Measurements from ENCODE around the gene AKIRIN1.
"Not testable (repeated sequence)": the region's sequence is repeated elsewhere in the genome, so short reads cannot be mapped to it uniquely, and the experiment has no call there.

AKIRIN1 gene

GRCh38 chr1:39047374-39048229 is 56.5 kb downstream of the AKIRIN1 start:
- no peak for TF ChIP-seq ARNTL (CRISPR knock-in tag; IDR thresholded peaks at IDR 0.05; ENCODE audit: borderline replicate concordance, low read depth)
- ATAC-seq = peak; percentile 93

- ATAC-seq = no peak
- TF ChIP-seq OSR1 (CRISPR knock-in tag; IDR thresholded peaks at IDR 0.05) (no peak), ISL1 (CRISPR knock-in tag; IDR thresholded peaks at IDR 0.05) (no peak), ZNF8 (CRISPR knock-in tag; IDR thresholded peaks at IDR 0.05) (no peak), ARNTL (CRISPR knock-in tag; IDR thresholded peaks at IDR 0.05; ENCODE audit: borderline replicate concordance, low read depth) (no peak), RARB (CRISPR knock-in tag; IDR thresholded peaks at IDR 0.05) (no peak), ZNF70 (CRISPR knock-in tag; IDR thresholded peaks at IDR 0.05) (no peak), SNAI2 (CRISPR knock-in tag; IDR thresholded peaks at IDR 0.05) (no peak), GLIS3 (CRISPR knock-in tag; IDR thresholded peaks at IDR 0.05) (no peak), ZC3H10 (CRISPR knock-in tag; IDR thresholded peaks at IDR 0.05) (no peak), POU6F1 (CRISPR knock-in tag; IDR thresholded peaks at IDR 0.05; ENCODE audit: borderline replicate concordance, low read depth) (no peak), TCF4 (CRISPR knock-in tag; IDR thresholded peaks at IDR 0.05; ENCODE audit: borderline replicate concordance) (no peak)
Measured at GRCh38 chr1:39048745-39049370, 57.8 kb downstream of the AKIRIN1 start.

- ATAC-seq = no peak
- TF ChIP-seq ZFP3 (CRISPR knock-in tag; IDR thresholded peaks at IDR 0.05) (no peak), BACH2 (CRISPR knock-in tag; IDR thresholded peaks at IDR 0.05; ENCODE audit: borderline replicate concordance) (no peak), SNAI2 (CRISPR knock-in tag; IDR thresholded peaks at IDR 0.05) (no peak), PPARA (CRISPR knock-in tag; IDR thresholded peaks at IDR 0.05; ENCODE audit: borderline replicate concordance) (no peak), ESRRG (CRISPR knock-in tag; IDR thresholded peaks at IDR 0.05) (no peak), POU6F1 (CRISPR knock-in tag; IDR thresholded peaks at IDR 0.05; ENCODE audit: borderline replicate concordance, low read depth) (no peak), PATZ1 (CRISPR knock-in tag; IDR thresholded peaks at IDR 0.05; ENCODE audit: borderline replicate concordance) (no peak), RARB (CRISPR knock-in tag; IDR thresholded peaks at IDR 0.05) (no peak), CSDC2 (CRISPR knock-in tag; IDR thresholded peaks at IDR 0.05) (no peak), TSHZ2 (CRISPR knock-in tag; IDR thresholded peaks at IDR 0.05) (no peak), CREB5 (CRISPR knock-in tag; IDR thresholded peaks at IDR 0.05; ENCODE audit: low read depth) (no peak), ISL1 (CRISPR knock-in tag; IDR thresholded peaks at IDR 0.05) (no peak), ZFP30 (CRISPR knock-in tag; IDR thresholded peaks at IDR 0.05) (no peak), TOX (CRISPR knock-in tag; IDR thresholded peaks at IDR 0.05; ENCODE audit: borderline replicate concordance) (no peak), OSR1 (CRISPR knock-in tag; IDR thresholded peaks at IDR 0.05) (no peak), ARNTL (CRISPR knock-in tag; IDR thresholded peaks at IDR 0.05; ENCODE audit: borderline replicate concordance, low read depth) (no peak), ZNF8 (CRISPR knock-in tag; IDR thresholded peaks at IDR 0.05) (no peak)
Measured at GRCh38 chr1:39050001-39050400, 58.9 kb downstream of the AKIRIN1 start.

GRCh38 chr1:39051193-39051850 is 60.2 kb downstream of the AKIRIN1 start:
- not testable (repeated sequence) for ATAC-seq

All from SK-N-SH treated with all-trans-retinoic acid at 6 μM for 48 hours (cell line).